WTC11 (cell line): ENCODE results near the gene TSPAN18. TPM values are rescaled to one million over a fixed set of nuclear protein-coding genes. Genes with fewer than 3 reads are reported as not detected.

ENCODE experiments used
- ATAC-seq: fragments of 200-7000 bp; cut with Tn5 transposase; 2 replicates; pipeline ENCODE4 v1.10.0; 2021; ENCODE audit warnings: mild to moderate bottlenecking, moderate library complexity
- CTCF ChIA-PET: fragments of 300-600 bp; sonication (Branson Sonifier 250); formaldehyde crosslinking; loops from one replicate; lab custom pipeline; 2021; ENCODE audit warnings: antibody characterized with exemption; lab: Charles Lee
- POLR2A ChIA-PET: fragments of 350-600 bp; sonication (Branson Sonifier 250); formaldehyde crosslinking; loops from one replicate; lab custom pipeline; 2021; ENCODE audit warnings: antibody characterized with exemption; lab: Charles Lee
- DNase-seq: peaks from one replicate; pipeline ENCODE4 v3.0.0; 2021; ENCODE audit warnings: low spot score
- H3K27ac Mint-ChIP-seq: 2 replicates; pipeline ENCODE4 v1.8.0; 2021; ENCODE audit warnings: mixed read lengths
- H3K27me3 Mint-ChIP-seq: 2 replicates; pipeline ENCODE4 v1.8.0; 2021; ENCODE audit warnings: low read depth, mild to moderate bottlenecking, moderate library complexity, mixed read lengths
- H3K36me3 Mint-ChIP-seq: 2 replicates; pipeline ENCODE4 v1.8.0; 2021; ENCODE audit warnings: mixed read lengths
- H3K4me1 Mint-ChIP-seq: 2 replicates; pipeline ENCODE4 v1.8.0; 2022; ENCODE audit warnings: mixed read lengths
- H3K4me3 Mint-ChIP-seq: 2 replicates; pipeline ENCODE4 v1.8.0; 2021; ENCODE audit warnings: mild to moderate bottlenecking, moderate library complexity, mixed read lengths
- H3K9me3 Mint-ChIP-seq: 2 replicates; pipeline ENCODE4 v1.8.0; 2021; ENCODE audit warnings: mixed read lengths
- ATF6 ChIP-seq: sonication (generic); formaldehyde crosslinking; IDR thresholded peaks from 2 replicates; pipeline ENCODE4 v1.8.1; 2023; ENCODE audit warnings: mild to moderate bottlenecking, missing genetic modification reagents
- CREB1 ChIP-seq: sonication (generic); formaldehyde crosslinking; IDR thresholded peaks from 2 replicates; pipeline ENCODE4 v1.8.0; 2023; ENCODE audit warnings: mild to moderate bottlenecking, missing genetic modification reagents
- CREM ChIP-seq: sonication (generic); formaldehyde crosslinking; IDR thresholded peaks from 2 replicates; pipeline ENCODE4 v1.8.1; 2022; ENCODE audit warnings: mild to moderate bottlenecking, missing genetic modification reagents, moderate library complexity
- CTCF ChIP-seq: fragments of 200-600 bp; IDR thresholded peaks from 2 replicates; pipeline ENCODE4 v1.8.0; 2022; ENCODE audit warnings: antibody characterized with exemption
- EMX1 ChIP-seq: fragments of 250-450 bp; sonication (Bioruptor Pico); IDR thresholded peaks from 2 replicates; pipeline ENCODE4 v1.8.0; 2021; ENCODE audit warnings: mild to moderate bottlenecking
- FOXK1 ChIP-seq: sonication (generic); formaldehyde crosslinking; IDR thresholded peaks from 2 replicates; pipeline ENCODE4 v1.8.0; 2022; ENCODE audit warnings: mild to moderate bottlenecking, moderate library complexity, missing genetic modification reagents
- FOXP1 ChIP-seq: sonication (generic); formaldehyde crosslinking; IDR thresholded peaks from 2 replicates; pipeline ENCODE4 v1.8.0; 2022; ENCODE audit warnings: missing genetic modification reagents, mild to moderate bottlenecking, moderate library complexity, borderline replicate concordance
- GABPB1 ChIP-seq: sonication (generic); formaldehyde crosslinking; IDR thresholded peaks from 2 replicates; pipeline ENCODE4 v1.8.1; 2023; ENCODE audit warnings: mild to moderate bottlenecking, missing genetic modification reagents
- GTF2I ChIP-seq: fragments of 250-450 bp; sonication (Bioruptor Pico); conservative IDR thresholded peaks from 2 replicates; pipeline ENCODE4 v1.4.0; 2021; ENCODE audit warnings: mild to moderate bottlenecking
- HMGA2 ChIP-seq: fragments of 250-450 bp; sonication (Bioruptor Pico); IDR thresholded peaks from 2 replicates; pipeline ENCODE4 v1.4.0; 2021; ENCODE audit warnings: mild to moderate bottlenecking, moderate library complexity
- IRF2 ChIP-seq: sonication (generic); formaldehyde crosslinking; IDR thresholded peaks from 2 replicates; pipeline ENCODE4 v1.8.0; 2022; ENCODE audit warnings: low read depth, missing genetic modification reagents, borderline replicate concordance
- NFE2L1 ChIP-seq: sonication (generic); formaldehyde crosslinking; IDR thresholded peaks from 2 replicates; pipeline ENCODE4 v1.8.1; 2023; ENCODE audit warnings: missing genetic modification reagents
- NFYB ChIP-seq: sonication (generic); formaldehyde crosslinking; conservative IDR thresholded peaks from 2 replicates; pipeline ENCODE4 v1.8.0; 2022; ENCODE audit warnings: low read depth, missing genetic modification reagents
- SP1 ChIP-seq: sonication (generic); formaldehyde crosslinking; conservative IDR thresholded peaks from 2 replicates; pipeline ENCODE4 v1.8.1; 2022; ENCODE audit warnings: missing genetic modification reagents
- USF2 ChIP-seq: sonication (generic); formaldehyde crosslinking; IDR thresholded peaks from 2 replicates; pipeline ENCODE4 v1.8.1; 2023; ENCODE audit warnings: mild to moderate bottlenecking, missing genetic modification reagents, moderate library complexity
- ZBTB21 ChIP-seq: sonication (generic); formaldehyde crosslinking; IDR thresholded peaks from 2 replicates; pipeline ENCODE4 v1.8.1; 2023; ENCODE audit warnings: mild to moderate bottlenecking, missing genetic modification reagents, borderline replicate concordance
- ZNF219 ChIP-seq: sonication (generic); formaldehyde crosslinking; IDR thresholded peaks from 2 replicates; pipeline ENCODE4 v1.8.0; 2023; ENCODE audit warnings: missing genetic modification reagents, mild to moderate bottlenecking, borderline replicate concordance
- ZNF396 ChIP-seq: fragments of 250-450 bp; sonication (Bioruptor Pico); IDR thresholded peaks from 2 replicates; pipeline ENCODE4 v1.8.0; 2021; ENCODE audit warnings: mild to moderate bottlenecking, moderate library complexity, borderline replicate concordance
- ZNF416 ChIP-seq: fragments of 250-450 bp; sonication (Bioruptor Pico); IDR thresholded peaks from 2 replicates; pipeline ENCODE4 v1.9.0; 2021; ENCODE audit warnings: mild to moderate bottlenecking, inconsistent platforms
- total RNA-seq: library from RNA; stranded (reverse); gene quantifications from 3 replicates; pipeline ENCODE4 v1.2.3, GENCODE V29; 2021
- TF ChIP-seq, protein P1 (sequence below): sonication (generic); formaldehyde crosslinking; IDR thresholded peaks from 2 replicates; pipeline ENCODE4 v1.8.0; 2023; ENCODE audit warnings: mild to moderate bottlenecking, missing genetic modification reagents
- TF ChIP-seq, protein P2 (sequence below): sonication (generic); formaldehyde crosslinking; IDR thresholded peaks from 2 replicates; pipeline ENCODE4 v1.8.0; 2022; ENCODE audit warnings: mild to moderate bottlenecking, missing genetic modification reagents
- TF ChIP-seq, protein P3 (sequence below): fragments of 250-450 bp; sonication (Bioruptor Pico); IDR thresholded peaks from 2 replicates; pipeline ENCODE4 v2.1.2; 2022; ENCODE audit warnings: mild to moderate bottlenecking, moderate library complexity

The TSPAN18 gene
- total RNA-seq, 1 experiment from 2014 or later: 44.7 TPM

DNA sequence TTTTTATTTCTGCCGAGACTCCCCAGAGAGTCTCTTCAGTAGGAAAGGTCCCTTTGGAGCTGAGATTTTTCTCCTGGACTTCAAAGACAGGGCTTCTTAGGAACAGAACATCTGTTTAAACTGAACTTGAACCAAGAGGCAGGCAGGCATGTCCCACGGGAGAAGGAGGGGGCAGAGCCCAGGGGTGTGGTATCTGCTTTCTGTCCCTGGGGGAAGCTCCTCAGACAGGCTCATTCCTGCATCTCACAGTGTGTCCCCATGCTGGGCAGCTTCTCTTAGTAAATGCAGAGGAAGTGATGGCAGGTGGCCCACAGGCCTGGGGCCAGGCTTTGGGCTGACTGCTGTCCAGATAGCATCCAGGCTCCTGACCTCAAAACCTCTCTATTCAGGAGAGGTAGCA lies 47.3 kb downstream of the TSPAN18 start (continued):
- no peak for TF ChIP-seq CREB1 (CRISPR knock-in tag)

DNA sequence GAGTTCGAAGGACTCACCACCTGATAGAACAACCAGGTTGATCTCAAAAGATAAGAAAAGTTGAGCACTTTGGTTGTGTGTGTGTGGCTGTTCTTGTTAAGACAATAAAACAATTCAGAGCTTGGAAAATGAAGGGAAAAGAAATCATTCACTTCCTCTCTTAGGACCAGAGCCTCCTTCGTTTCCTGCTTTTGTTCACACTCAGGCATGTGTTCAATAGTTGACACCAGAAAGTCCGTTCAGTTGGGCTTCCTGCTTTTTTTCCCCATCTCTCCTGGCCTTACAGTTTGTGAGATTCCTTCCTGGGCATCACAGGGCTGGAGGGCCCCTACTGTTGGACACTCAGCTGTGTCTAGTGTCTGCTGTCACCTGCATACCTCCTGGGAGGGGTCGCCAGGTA lies 48.0 kb downstream of the TSPAN18 start:
- DNase-seq (no peak), ATAC-seq (no peak)
- H3K36me3 Mint-ChIP-seq: no peaks in the 10 kb centered on the region
- ChIA-PET CTCF (interaction anchor here (0.6 to 5.1 kb wide), 30 partner anchors 8 to 216 kb away, joined by 3 to 50 read pairs (median 6); partner anchors contain the start of gene TSPAN18), POLR2A (no interaction called here)
- H3K4me3 Mint-ChIP-seq: no peak overlapping the region
- peaks cover 71% of the 10 kb centered on the region for H3K4me1 Mint-ChIP-seq
- H3K27ac Mint-ChIP-seq: no peak overlapping the region
- H3K27me3 Mint-ChIP-seq: no peaks in the 10 kb centered on the region; the same call in 1 of the 2 replicates
- TF ChIP-seq USF2 (CRISPR knock-in tag) (no peak), ZNF416 (CRISPR knock-in tag) (no peak), CTCF (no peak), ZNF396 (CRISPR knock-in tag) (no peak), IRF2 (no peak), EMX1 (CRISPR knock-in tag) (no peak), NFYB (no peak), ZNF219 (CRISPR knock-in tag) (no peak), ZBTB21 (CRISPR knock-in tag) (no peak)
- TF ChIP-seq, protein P1, sequence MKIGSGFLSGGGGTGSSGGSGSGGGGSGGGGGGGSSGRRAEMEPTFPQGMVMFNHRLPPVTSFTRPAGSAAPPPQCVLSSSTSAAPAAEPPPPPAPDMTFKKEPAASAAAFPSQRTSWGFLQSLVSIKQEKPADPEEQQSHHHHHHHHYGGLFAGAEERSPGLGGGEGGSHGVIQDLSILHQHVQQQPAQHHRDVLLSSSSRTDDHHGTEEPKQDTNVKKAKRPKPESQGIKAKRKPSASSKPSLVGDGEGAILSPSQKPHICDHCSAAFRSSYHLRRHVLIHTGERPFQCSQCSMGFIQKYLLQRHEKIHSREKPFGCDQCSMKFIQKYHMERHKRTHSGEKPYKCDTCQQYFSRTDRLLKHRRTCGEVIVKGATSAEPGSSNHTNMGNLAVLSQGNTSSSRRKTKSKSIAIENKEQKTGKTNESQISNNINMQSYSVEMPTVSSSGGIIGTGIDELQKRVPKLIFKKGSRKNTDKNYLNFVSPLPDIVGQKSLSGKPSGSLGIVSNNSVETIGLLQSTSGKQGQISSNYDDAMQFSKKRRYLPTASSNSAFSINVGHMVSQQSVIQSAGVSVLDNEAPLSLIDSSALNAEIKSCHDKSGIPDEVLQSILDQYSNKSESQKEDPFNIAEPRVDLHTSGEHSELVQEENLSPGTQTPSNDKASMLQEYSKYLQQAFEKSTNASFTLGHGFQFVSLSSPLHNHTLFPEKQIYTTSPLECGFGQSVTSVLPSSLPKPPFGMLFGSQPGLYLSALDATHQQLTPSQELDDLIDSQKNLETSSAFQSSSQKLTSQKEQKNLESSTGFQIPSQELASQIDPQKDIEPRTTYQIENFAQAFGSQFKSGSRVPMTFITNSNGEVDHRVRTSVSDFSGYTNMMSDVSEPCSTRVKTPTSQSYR (CRISPR knock-in tag): no peak
- H3K9me3 Mint-ChIP-seq: no peaks in the 10 kb centered on the region

DNA sequence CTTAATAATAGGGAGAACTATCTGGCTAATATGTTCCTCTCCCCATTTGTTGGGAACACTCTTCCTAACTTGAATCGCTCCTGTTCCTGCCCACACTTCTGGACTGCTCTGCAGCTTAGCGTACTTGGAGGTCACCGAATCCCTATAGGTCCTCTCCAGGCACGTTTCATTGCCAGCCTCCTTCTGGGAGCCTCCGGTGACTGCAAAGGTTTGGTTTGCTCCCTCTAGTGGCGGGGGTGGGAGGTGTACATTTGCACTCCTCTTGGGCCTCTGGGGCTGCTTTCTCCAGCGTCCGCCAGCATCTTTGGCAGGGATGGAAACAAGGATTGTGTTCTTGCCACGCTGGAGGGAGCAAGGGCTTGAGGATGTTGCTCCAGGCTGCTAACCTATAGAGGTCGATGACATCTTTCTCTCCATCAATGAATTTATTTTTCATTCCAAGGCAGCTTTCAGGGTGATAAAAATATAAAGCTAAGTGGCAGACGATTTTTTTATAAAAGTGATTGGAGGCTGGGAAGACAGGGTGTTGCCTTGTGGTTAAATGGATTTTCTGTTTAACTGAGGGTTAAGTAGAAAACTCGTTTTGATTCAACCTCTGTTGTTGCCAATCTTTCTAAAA lies 48.7 kb downstream of the TSPAN18 start:
- peak; percentile 76 for ATAC-seq
- no peak for TF ChIP-seq FOXK1 (CRISPR knock-in tag)
- no peak for TF ChIP-seq FOXP1
- no peak for TF ChIP-seq NFE2L1 (CRISPR knock-in tag)
- no peak for TF ChIP-seq HMGA2
- no peak for TF ChIP-seq GABPB1
- TF ChIP-seq, protein P2, sequence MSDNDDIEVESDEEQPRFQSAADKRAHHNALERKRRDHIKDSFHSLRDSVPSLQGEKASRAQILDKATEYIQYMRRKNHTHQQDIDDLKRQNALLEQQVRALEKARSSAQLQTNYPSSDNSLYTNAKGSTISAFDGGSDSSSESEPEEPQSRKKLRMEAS (CRISPR knock-in tag): no peak
- peak; percentile 82 for TF ChIP-seq CTCF
- TF ChIP-seq EMX1 (CRISPR knock-in tag): no peak
- TF ChIP-seq, protein P3, sequence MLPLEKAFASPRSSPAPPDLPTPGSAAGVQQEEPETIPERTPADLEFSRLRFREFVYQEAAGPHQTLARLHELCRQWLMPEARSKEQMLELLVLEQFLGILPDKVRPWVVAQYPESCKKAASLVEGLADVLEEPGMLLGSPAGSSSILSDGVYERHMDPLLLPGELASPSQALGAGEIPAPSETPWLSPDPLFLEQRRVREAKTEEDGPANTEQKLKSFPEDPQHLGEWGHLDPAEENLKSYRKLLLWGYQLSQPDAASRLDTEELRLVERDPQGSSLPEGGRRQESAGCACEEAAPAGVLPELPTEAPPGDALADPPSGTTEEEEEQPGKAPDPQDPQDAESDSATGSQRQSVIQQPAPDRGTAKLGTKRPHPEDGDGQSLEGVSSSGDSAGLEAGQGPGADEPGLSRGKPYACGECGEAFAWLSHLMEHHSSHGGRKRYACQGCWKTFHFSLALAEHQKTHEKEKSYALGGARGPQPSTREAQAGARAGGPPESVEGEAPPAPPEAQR: peak; percentile 69; the same call in 1 of the 2 replicates
- no peak for TF ChIP-seq ZNF396 (CRISPR knock-in tag)
- TF ChIP-seq ATF6 (CRISPR knock-in tag): no peak
- 0 out of 2 replicates have a peak, but pooled peaks have one; percentile 6 for TF ChIP-seq GTF2I (CRISPR knock-in tag)
- TF ChIP-seq SP1: no peak
- no peak for TF ChIP-seq CREM (CRISPR knock-in tag)
- no peak for TF ChIP-seq NFYB

More for the DNA sequence above, 48.7 kb downstream of the TSPAN18 start:
- peak; percentile 78 for DNase-seq
- ChIA-PET CTCF (interaction anchor here (0.6 to 5.1 kb wide), 31 partner anchors 9 to 159 kb away, joined by 3 to 50 read pairs (median 5); partner anchors contain the start of gene TSPAN18), POLR2A (no interaction called here)
- Mint-ChIP-seq H3K4me1 (peaks cover 71% of the 10 kb centered on the region), H3K36me3 (no peaks in the 10 kb centered on the region), H3K27ac (peak overlapping the region; percentile 30; the same call in 1 of the 2 replicates), H3K27me3 (no peaks in the 10 kb centered on the region; the same call in 1 of the 2 replicates), H3K9me3 (no peaks in the 10 kb centered on the region), H3K4me3 (no peak overlapping the region)
